GM15510 (cell line): ENCODE data around the gene ADO.
A peak's percentile ranks its signal among the peaks of the same experiment; 100 is the strongest.

Experiments used
- POLR2A ChIP-seq: IDR thresholded peaks from 3 replicates; pipeline ENCODE4 v1.6.1; 2011; ENCODE audit warnings: borderline replicate concordance; ENCODE audit not compliant: insufficient read length; ENCODE audit errors: extremely low read depth

ADO gene

DNA sequence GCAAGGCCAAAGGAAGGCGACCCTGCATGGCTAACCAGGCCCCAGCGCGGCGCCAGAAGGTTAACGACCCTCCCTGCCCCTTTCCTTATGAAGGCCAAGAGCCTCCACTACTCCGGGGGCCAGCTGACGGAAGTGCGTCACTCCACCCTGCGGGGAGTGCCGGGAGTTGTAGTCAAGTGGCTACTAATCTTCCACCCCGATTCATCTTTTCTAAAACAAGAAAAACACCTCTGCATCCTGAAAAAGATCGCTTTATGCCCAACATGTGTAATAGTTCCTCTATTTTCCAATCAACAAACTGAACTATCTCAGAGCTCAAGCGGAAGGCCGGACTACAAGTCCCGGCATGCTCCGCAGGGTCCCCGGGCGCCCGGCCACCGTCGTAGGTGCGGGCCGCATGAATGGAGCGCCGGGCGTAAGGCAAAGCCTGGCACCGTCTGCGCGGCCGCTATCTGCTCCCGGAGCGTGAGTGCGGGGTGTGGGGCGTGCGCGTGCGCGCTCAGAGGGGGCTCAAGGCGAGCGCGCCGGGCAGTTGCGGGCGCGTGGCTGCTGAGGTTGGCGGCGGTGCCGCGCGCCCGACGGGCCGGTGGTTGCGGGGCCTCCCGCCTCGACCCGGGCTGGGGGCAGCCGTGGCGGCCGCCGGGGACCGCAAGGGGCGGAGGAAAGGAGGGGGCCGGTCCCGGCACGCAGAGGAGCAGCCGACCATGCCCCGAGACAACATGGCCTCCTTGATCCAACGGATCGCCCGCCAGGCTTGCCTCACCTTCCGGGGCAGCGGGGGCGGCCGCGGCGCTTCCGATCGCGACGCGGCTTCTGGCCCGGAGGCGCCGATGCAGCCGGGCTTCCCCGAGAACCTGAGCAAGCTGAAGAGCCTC lies at the start of gene ADO:
Gene ADO (plus strand): TSS at position 365 of the 875 bp plus-strand sequence. CDS start 340 bp downstream, at position 705.
- TF ChIP-seq POLR2A, result peak; percentile 79

DNA sequence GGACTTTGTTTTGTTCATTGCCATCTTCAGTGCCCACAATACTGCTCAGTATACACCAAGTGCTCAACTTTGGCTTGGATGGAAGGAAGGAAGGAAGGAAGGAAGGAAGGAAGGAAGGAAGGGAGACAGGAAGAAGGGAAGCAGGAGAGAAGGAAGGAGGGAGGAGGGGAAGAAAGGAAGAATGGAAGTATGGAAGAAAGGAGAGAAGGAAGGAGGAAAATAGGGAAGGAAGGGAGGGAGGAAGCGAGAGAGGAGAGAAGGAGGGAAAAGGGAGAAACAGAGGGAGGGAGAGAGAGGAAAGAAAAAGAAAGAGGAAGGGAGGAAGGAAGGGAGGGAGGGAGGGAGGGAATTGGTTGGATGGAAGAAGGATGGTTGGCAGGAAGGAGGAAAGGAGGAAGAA lies 49.6 kb upstream of the ADO start:
- TF ChIP-seq POLR2A, result no peak

DNA sequence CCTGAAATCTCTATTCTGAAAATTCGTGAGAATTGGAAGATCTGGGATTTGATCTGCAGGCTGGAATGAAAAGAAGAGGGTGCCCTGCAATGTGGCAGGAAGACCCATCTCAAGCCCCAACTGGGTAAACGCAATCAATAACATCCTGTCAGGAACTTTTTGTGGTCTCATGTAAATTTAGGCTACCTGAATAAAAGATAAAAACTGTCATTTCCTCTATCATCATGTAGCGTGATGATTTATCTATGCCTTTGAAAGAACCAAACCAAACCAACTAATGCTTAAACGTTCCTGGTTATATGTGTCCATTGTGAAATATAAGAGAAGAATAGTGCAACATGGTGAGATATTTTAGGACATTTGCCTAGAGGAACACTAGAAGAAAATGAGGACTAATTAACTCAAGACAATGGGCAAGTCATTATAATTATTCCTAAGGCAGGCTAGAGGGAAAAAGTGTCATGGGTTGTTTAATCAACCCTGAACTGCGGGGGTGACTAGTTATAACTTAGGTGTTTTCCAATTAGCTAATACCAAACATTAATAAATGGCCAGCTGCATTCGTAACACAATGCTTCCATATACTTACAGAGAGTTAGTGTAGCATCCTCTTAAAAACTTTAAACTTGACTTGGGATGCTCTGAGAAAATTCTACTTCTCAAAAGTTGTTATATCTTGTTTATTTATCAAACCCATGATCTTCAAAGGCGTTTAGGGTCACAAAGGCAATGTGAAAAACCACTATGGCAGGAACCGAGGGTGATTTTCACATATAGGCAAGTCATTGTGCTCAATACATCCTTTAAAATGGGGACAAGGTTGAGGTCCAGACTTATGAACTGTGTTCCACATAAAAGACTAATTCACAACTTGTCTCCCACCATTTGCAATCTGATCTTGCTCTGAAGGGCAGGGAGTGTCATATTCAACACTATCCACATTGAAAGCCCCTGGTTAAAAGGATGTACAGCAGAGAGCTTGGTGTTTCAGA lies 48.6 kb upstream of the ADO start:
- no peak for TF ChIP-seq POLR2A

DNA sequence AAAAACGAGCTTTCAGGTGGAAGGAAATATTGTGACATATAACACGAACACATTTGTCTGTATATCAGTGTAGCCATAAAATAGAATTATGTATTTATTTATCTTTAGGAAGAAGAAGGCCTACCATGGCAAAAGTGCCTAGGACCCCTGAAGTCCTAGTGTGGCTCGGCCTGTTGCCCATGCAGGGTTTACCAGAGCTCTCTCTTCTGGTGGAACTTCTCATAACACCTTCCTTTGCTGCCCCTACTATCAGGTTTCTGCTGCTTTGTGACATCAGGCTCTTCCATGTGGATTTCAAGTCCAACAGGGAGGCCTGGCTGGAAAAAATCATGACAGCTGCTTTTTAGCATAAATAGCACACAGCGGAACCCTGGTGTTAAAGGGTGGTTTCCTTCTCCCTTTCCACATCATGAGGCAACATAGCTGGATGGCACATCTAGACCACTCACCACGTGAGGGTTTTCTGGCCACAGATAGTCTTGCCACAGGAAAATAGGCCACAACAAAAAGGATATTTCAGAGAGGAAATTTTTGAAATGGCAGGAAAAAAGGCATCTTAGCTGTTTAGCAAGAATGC lies 44.8 kb upstream of the ADO start:
- TF ChIP-seq POLR2A, result no peak

DNA sequence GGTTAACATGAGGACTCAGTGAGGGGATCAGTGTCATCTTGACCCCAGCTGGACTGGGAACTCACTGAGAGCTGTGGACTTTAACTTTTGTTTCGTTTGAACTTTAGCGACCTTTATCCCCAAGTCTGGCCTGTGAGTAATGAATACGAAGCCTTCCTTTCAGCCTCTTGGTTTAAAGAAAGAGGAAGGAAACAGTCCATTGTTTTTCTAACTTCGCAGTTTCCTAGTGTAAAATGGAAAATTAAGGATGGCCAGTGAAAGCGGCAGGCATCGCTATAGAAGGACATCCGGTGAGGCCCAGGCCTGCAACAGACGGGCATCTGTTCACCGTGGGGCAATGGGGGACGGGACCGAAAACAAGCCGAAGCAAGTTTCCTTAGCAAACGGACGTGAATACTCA lies 44.1 kb upstream of the ADO start:
- TF ChIP-seq POLR2A, result no peak

- TF ChIP-seq POLR2A, result no peak
These were observed 43.4 kb upstream of the ADO start for GRCh38 chr10:62761115-62761514.

GRCh38 chr10:62763155-62763554 lies 41.4 kb upstream of the ADO start:
- no peak for TF ChIP-seq POLR2A

DNA sequence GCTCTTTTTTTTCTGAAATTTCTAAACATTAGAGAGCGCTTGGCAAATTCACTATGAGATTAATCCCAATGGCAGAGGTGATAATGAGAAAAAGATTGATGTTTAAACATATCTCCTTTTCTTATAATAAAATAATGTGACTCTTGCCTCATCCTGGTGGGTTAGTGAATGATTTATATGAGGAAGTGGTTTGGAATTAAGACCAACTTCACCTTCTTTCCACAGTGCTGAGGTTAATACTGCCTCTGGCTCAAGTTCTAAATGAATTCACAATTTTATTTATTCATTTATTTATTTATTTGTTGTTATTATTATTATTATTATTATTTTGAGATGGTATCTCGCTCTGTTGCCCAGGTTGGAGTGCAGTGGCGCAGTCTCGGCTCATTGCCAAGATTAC lies 40.5 kb upstream of the ADO start:
- no peak for TF ChIP-seq POLR2A

DNA sequence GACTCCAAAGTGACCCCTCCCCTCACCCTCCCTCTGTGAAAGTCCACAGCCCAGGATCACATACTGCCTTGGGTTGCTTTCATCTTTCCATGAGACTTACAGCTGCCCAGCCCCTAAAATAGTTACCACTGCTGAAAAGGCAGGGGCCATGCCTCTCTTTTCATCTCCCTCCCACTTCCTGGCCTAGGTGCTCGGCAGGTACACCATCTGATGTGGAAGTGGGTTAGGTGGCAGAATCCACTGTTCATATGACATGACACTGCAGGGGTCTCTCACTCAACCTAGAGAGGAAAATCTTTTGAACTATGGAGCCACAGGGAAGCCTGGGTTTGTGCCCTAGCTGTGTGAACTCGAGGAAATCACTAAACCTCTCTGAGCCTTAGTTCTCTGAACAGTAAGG lies 38.8 kb upstream of the ADO start:
- TF ChIP-seq POLR2A, result no peak

GRCh38 chr10:62766386-62766785 lies 38.1 kb upstream of the ADO start:
- no peak for TF ChIP-seq POLR2A

- TF ChIP-seq POLR2A, result no peak
These were observed 34.8 kb upstream of the ADO start for GRCh38 chr10:62769574-62770242.

GRCh38 chr10:62772186-62772974 lies 32.1 kb upstream of the ADO start:
- TF ChIP-seq POLR2A, result no peak

DNA sequence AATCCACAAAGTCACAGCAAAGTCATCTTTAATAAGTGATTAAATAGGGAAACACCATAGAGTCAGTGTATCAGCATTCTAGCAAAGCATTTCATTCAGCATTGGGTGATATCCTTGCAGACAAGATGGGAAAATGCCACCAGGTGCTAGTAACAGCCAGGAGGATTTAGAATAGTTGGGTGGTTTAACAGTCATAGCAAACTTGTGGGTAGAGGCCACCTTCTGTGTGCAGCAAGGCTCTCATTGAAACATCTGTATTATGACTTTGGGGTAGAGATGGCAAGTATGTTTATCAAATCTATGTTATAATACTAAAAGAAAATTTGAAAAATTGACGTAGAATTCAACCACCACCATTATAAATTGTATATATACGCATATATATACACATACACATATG lies 26.4 kb upstream of the ADO start:
- no peak for TF ChIP-seq POLR2A
